ENCODE data around the gene EFCAB6. TPM values are rescaled to one million over a fixed set of nuclear protein-coding genes. Genes with fewer than 3 reads are reported as not detected.

EFCAB6 gene
- total RNA-seq, 1 donor from 2014 or later = not detected

- intact Hi-C loops (cut with micrococcal nuclease) = no loop called here
- TF ChIP-seq, protein P1, sequence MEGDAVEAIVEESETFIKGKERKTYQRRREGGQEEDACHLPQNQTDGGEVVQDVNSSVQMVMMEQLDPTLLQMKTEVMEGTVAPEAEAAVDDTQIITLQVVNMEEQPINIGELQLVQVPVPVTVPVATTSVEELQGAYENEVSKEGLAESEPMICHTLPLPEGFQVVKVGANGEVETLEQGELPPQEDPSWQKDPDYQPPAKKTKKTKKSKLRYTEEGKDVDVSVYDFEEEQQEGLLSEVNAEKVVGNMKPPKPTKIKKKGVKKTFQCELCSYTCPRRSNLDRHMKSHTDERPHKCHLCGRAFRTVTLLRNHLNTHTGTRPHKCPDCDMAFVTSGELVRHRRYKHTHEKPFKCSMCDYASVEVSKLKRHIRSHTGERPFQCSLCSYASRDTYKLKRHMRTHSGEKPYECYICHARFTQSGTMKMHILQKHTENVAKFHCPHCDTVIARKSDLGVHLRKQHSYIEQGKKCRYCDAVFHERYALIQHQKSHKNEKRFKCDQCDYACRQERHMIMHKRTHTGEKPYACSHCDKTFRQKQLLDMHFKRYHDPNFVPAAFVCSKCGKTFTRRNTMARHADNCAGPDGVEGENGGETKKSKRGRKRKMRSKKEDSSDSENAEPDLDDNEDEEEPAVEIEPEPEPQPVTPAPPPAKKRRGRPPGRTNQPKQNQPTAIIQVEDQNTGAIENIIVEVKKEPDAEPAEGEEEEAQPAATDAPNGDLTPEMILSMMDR (IDR thresholded peaks at IDR 0.05) = no peak
- Mint-ChIP-seq H3K27ac (no peak overlapping the region), H3K36me3 (ENCODE audit: low read depth) (no peaks in the 10 kb centered on the region), H3K27me3 (peaks cover 11% of the 10 kb centered on the region), H3K4me1 (no peaks in the 10 kb centered on the region), H3K4me3 (no peak overlapping the region), H3K9me3 (no peaks in the 10 kb centered on the region)
- ATAC-seq (ENCODE audit: low read depth) (no peak), DNase-seq (no peak)
- ChIA-PET POLR2A (no interaction called here), CTCF (no interaction called here)
These were observed 39.2 kb upstream of the EFCAB6 start for GRCh38 chr22:43851058-43851978.

DNA sequence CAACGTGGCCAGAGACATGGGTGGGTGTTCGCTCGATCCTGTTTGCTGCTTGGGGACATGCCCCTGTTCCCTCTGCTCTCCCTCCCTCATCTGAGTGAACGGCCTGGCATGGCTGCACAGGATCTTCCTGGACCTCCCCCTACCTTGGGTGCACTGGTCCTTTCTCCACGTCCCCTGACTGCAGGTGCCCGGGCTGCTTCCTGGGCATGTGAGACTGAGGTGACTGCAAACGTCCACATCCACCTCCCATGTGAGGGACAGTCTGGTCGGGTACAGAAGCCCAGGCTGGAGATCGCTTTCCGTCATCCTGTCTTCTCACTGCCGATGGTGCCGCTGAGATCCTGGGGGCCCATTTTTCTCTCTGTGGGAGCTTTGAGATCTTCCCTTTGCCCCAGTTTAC lies 38.4 kb upstream of the EFCAB6 start:
- intact Hi-C loops (cut with micrococcal nuclease) = no loop called here
- DNase-seq (no peak), ATAC-seq (ENCODE audit: low read depth) (no peak)
- Mint-ChIP-seq H3K27me3 (peaks cover 11% of the 10 kb centered on the region), H3K27ac (no peak overlapping the region), H3K9me3 (no peaks in the 10 kb centered on the region), H3K4me3 (no peak overlapping the region), H3K4me1 (no peaks in the 10 kb centered on the region), H3K36me3 (ENCODE audit: low read depth) (no peaks in the 10 kb centered on the region)
- POLR2A ChIA-PET = no interaction called here
- CTCF ChIA-PET = no interaction called here
- TF ChIP-seq, protein P1 (IDR thresholded peaks at IDR 0.05) = no peak

- H3K36me3 Mint-ChIP-seq (ENCODE audit: low read depth) = no peaks in the 10 kb centered on the region
- peaks cover 11% of the 10 kb centered on the region for H3K27me3 Mint-ChIP-seq
- TF ChIP-seq, protein P1 (IDR thresholded peaks at IDR 0.05) = no peak
- no peaks in the 10 kb centered on the region for H3K9me3 Mint-ChIP-seq
- ChIA-PET POLR2A (no interaction called here), CTCF (no interaction called here)
- no peak overlapping the region for H3K27ac Mint-ChIP-seq
- intact Hi-C loops (cut with micrococcal nuclease) = no loop called here
- H3K4me1 Mint-ChIP-seq = no peaks in the 10 kb centered on the region
- no peak for ATAC-seq (ENCODE audit: low read depth)
- DNase-seq = no peak
- H3K4me3 Mint-ChIP-seq = no peak overlapping the region
These were observed 37.6 kb upstream of the EFCAB6 start for GRCh38 chr22:43849731-43850130.

DNA sequence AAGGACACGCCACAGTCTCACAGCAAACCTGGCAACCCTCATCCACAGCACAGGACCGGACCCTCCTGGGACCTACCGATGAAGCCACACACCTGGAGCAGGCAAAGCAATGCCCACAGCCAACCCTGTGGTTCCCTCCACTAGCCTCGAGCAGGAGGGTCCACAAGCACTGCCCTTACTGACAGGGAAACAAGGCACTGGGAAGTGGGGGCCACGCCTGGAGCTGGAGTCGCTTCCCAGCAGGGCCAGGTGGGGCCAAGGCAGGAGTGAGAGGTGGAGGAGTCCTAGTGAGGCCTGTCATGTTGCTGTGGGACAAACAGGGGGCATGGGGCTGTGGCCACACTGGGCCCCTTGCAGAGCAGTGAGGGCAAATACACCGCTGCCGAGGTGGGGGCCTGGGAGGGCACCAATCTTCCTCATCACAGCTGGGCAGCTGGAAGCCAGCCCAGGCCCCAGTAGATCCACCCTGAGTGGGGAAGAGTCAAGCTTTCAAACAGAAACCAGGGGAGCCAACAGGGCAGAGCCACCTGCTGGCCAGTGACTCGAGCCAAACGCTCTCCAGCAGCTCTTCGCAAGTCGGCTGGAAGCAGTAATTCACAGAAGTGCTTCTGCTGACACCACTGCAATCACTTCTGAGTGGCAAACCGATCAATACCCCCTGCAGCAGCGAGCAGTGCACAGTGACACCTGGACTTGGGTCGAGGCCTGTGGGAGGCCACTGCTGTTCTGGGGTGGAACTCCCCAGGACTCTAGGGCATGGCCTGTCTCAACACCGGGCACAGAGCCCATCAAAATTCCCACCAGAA lies 36.5 kb upstream of the EFCAB6 start:
- POLR2A ChIA-PET = no interaction called here
- H3K4me1 Mint-ChIP-seq = no peaks in the 10 kb centered on the region
- H3K27me3 Mint-ChIP-seq = peaks cover 8% of the 10 kb centered on the region
- H3K9me3 Mint-ChIP-seq = no peaks in the 10 kb centered on the region
- intact Hi-C loops (cut with micrococcal nuclease) = no loop called here
- H3K36me3 Mint-ChIP-seq (ENCODE audit: low read depth) = no peaks in the 10 kb centered on the region
- no peak for DNase-seq
- TF ChIP-seq, protein P1 (IDR thresholded peaks at IDR 0.05) = no peak
- ATAC-seq (ENCODE audit: low read depth) = no peak
- CTCF ChIA-PET = no interaction called here
- no peak overlapping the region for H3K27ac Mint-ChIP-seq
- no peak overlapping the region for H3K4me3 Mint-ChIP-seq
